Osteoblast (primary cell): ENCODE measurements around the gene ISOC2. TPM values are rescaled to one million over a fixed set of nuclear protein-coding genes. Genes with fewer than 3 reads are reported as not detected.

Experiments used
- DNase-seq: peaks from one replicate; pipeline ENCODE4 v3.0.0; 2011; ENCODE audit warnings: low spot score, mixed read lengths; ENCODE audit not compliant: insufficient read length; ENCODE audit errors: missing footprints
- H2AFZ ChIP-seq: 2 replicates; pipeline ENCODE4 v1.6.0; 2011; ENCODE audit warnings: mild to moderate bottlenecking, low read length
- H3K27ac ChIP-seq: 2 replicates; pipeline ENCODE4 v1.5.1; 2011; ENCODE audit warnings: mild to moderate bottlenecking, low read depth, low read length, moderate library complexity
- H3K27me3 ChIP-seq: 2 replicates; pipeline ENCODE4 v1.6.0; 2012; ENCODE audit warnings: mild to moderate bottlenecking, control low read depth, inconsistent platforms, low read length, moderate library complexity; ENCODE audit not compliant: insufficient read depth
- H3K36me3 ChIP-seq: 2 replicates; pipeline ENCODE4 v1.5.1; 2011; ENCODE audit warnings: mild to moderate bottlenecking, low read length, control low read depth, moderate library complexity; ENCODE audit not compliant: insufficient read depth
- H3K4me1 ChIP-seq: 2 replicates; pipeline ENCODE4 v1.5.1; 2011; ENCODE audit warnings: mild to moderate bottlenecking, low read length, control low read depth, moderate library complexity; ENCODE audit not compliant: insufficient read depth
- H3K4me2 ChIP-seq: 2 replicates; pipeline ENCODE4 v1.6.0; 2011; ENCODE audit warnings: mild to moderate bottlenecking, low read length; ENCODE audit not compliant: insufficient read depth
- H3K4me3 ChIP-seq: fragments of 200-600 bp; sonication (generic); 3 replicates; pipeline ENCODE4 v1.5.1; 2012; ENCODE audit warnings: mild to moderate bottlenecking, low read length, inconsistent platforms; ENCODE audit not compliant: insufficient read depth
- H3K79me2 ChIP-seq: 2 replicates; pipeline ENCODE4 v1.6.0; 2012; ENCODE audit warnings: mild to moderate bottlenecking, low read length, control low read depth, inconsistent platforms; ENCODE audit not compliant: insufficient read depth
- H3K9me3 ChIP-seq: 2 replicates; pipeline ENCODE4 v1.5.1; 2011; ENCODE audit warnings: low read depth, low read length, control low read depth
- H4K20me1 ChIP-seq: 2 replicates; pipeline ENCODE4 v1.6.0; 2012; ENCODE audit warnings: mild to moderate bottlenecking, low read length, control low read depth; ENCODE audit not compliant: insufficient read depth
- total RNA-seq: library from RNA; depleted of rRNA; stranded (reverse); fragments of >200 nt; gene quantifications from 2 replicates; pipeline ENCODE4 v1.2.3, GENCODE V29; 2012
- TF ChIP-seq, protein P1 (sequence below): IDR thresholded peaks from 2 replicates; pipeline ENCODE4 v1.5.1; 2011; ENCODE audit warnings: mild to moderate bottlenecking, low read depth, low read length, moderate library complexity; ENCODE audit errors: extremely low read depth

ISOC2 gene
- total RNA-seq, 1 donor: 65.1 TPM

DNA sequence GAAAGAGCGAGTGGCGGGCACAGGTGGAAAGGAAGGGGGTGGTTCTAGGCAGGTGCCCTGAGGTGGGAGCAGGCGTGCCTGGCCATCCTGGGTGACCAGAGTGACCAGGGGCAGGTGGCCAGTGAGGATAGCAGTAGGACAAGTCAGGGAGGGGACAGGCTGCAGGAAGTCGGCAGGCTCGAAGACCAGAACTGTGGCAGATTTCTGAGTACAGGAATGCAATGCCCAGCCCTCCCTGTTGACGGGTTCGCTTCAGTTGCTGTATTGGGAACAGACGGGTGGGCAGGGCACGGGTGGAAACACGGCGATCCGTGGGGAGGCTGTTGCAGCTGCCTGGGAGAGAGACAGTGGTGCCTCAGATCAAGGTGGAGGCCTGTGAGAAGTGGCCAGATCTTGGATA, 16.9 kb upstream of the ISOC2 start:
- Histone ChIP-seq H2AFZ (no peak overlapping the region), H3K79me2 (peaks cover 28% of the 10 kb centered on the region), H3K27me3 (no peaks in the 10 kb centered on the region), H3K4me2 (no peak overlapping the region), H3K4me1 (peaks cover 21% of the 10 kb centered on the region), H3K27ac (no peak overlapping the region), H3K9me3 (no peaks in the 10 kb centered on the region), H4K20me1 (no peaks in the 10 kb centered on the region), H3K36me3 (peaks cover 7% of the 10 kb centered on the region), H3K4me3 (no peak overlapping the region)
- TF ChIP-seq, protein P1, sequence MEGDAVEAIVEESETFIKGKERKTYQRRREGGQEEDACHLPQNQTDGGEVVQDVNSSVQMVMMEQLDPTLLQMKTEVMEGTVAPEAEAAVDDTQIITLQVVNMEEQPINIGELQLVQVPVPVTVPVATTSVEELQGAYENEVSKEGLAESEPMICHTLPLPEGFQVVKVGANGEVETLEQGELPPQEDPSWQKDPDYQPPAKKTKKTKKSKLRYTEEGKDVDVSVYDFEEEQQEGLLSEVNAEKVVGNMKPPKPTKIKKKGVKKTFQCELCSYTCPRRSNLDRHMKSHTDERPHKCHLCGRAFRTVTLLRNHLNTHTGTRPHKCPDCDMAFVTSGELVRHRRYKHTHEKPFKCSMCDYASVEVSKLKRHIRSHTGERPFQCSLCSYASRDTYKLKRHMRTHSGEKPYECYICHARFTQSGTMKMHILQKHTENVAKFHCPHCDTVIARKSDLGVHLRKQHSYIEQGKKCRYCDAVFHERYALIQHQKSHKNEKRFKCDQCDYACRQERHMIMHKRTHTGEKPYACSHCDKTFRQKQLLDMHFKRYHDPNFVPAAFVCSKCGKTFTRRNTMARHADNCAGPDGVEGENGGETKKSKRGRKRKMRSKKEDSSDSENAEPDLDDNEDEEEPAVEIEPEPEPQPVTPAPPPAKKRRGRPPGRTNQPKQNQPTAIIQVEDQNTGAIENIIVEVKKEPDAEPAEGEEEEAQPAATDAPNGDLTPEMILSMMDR: no peak
- DNase-seq: no peak

DNA sequence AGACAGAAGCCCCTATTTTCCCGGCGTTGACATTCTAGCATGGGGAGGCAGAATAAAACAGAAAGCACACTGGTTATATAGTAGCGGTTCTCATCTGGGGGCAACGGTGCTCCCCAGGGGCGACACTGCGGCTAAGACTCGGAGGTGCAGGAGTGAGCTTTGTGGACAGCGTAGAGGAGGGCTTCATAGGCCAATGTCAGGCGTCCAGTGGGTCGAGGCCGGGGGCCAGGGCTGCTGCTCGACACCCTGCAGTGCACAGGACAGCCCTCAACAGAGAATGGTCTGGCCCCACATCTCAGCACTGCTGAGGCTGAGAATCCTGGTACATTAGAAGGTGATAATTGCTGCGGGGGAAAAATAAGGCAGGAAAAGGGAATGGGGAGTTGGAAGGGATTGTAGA, 16.5 kb upstream of the ISOC2 start:
- Histone ChIP-seq H3K4me1 (peaks cover 26% of the 10 kb centered on the region), H3K27me3 (no peaks in the 10 kb centered on the region), H3K36me3 (peaks cover 7% of the 10 kb centered on the region), H3K27ac (no peak overlapping the region), H3K9me3 (no peaks in the 10 kb centered on the region), H3K4me2 (peak overlapping the region; percentile 94), H3K79me2 (peaks cover 28% of the 10 kb centered on the region), H3K4me3 (peak overlapping the region; percentile 86), H2AFZ (no peak overlapping the region), H4K20me1 (no peaks in the 10 kb centered on the region)
- TF ChIP-seq, protein P1: no peak
- no peak for DNase-seq

DNA sequence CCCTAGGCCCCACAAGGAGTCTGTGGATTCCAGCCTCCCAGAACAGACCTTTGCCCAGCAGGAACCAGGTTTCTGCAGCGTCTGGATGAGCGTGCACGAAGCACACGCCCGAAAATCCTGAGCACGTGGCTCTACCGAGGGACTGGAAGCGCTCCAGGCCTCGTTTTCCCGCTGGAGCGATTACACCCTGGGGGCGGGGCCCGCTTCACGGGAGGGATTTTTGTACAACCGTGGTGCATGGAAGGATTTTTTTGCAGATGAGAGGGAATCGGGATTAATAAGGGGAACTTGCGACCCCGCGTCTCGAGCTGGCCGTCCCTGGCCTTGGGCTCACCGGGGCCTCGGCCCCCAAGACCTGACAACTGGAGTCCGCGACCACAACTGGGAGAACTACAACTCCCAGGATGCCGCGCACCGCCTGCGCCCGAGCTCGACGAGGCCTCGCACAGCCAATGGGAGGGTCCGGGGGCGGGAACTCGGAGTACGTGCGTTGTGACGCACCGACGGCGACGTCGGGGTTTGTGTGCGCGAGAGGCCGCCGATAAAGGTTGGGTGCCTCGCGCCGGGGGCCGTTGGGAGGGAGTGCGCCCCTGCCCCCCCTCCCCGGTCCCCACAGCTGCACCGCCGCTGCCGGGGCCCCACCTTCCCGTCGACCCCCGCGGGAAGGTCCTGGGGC, 14.8 kb upstream of the ISOC2 start, which contains the start of gene ZNF628:
TSS of gene ZNF628 (plus strand) at position 518 of the 676 bp plus-strand sequence. CDS start 3,294 bp downstream, outside the sequence.
- H3K27ac ChIP-seq: peak within 1 kb of the TSS; percentile 85
- TF ChIP-seq, protein P1: no peak
- H3K4me2 ChIP-seq: peak within 1 kb of the TSS; percentile 94
- DNase-seq: peak; percentile 100
- peak within 1 kb of the TSS; percentile 86 for H3K4me3 ChIP-seq
- peaks cover 32% of the 10 kb centered on the region for H3K4me1 ChIP-seq
- no peaks in the 10 kb centered on the region for H3K9me3 ChIP-seq
- no peaks in the 10 kb centered on the region for H4K20me1 ChIP-seq
- H2AFZ ChIP-seq: peak within 1 kb of the TSS; percentile 97
- H3K27me3 ChIP-seq: no peaks in the 10 kb centered on the region
- peaks cover 24% of the 10 kb centered on the region for H3K79me2 ChIP-seq
- no peaks in the 10 kb centered on the region for H3K36me3 ChIP-seq
